GM12875 (cell line): Measurements from ENCODE around the gene ASMTL.

ENCODE experiments used
- H3K4me3 ChIP-seq: one replicate; pipeline ENCODE4 v1.5.1; 2011; ENCODE audit warnings: low read depth, low read length, control low read depth
- TF ChIP-seq, protein P1 (sequence below): IDR thresholded peaks from 2 replicates; pipeline ENCODE4 v1.5.1; 2011; ENCODE audit warnings: low read depth, mild to moderate bottlenecking, control low read depth, inconsistent platforms, low read length, moderate library complexity, borderline replicate concordance; ENCODE audit not compliant: insufficient read depth

ASMTL gene

DNA sequence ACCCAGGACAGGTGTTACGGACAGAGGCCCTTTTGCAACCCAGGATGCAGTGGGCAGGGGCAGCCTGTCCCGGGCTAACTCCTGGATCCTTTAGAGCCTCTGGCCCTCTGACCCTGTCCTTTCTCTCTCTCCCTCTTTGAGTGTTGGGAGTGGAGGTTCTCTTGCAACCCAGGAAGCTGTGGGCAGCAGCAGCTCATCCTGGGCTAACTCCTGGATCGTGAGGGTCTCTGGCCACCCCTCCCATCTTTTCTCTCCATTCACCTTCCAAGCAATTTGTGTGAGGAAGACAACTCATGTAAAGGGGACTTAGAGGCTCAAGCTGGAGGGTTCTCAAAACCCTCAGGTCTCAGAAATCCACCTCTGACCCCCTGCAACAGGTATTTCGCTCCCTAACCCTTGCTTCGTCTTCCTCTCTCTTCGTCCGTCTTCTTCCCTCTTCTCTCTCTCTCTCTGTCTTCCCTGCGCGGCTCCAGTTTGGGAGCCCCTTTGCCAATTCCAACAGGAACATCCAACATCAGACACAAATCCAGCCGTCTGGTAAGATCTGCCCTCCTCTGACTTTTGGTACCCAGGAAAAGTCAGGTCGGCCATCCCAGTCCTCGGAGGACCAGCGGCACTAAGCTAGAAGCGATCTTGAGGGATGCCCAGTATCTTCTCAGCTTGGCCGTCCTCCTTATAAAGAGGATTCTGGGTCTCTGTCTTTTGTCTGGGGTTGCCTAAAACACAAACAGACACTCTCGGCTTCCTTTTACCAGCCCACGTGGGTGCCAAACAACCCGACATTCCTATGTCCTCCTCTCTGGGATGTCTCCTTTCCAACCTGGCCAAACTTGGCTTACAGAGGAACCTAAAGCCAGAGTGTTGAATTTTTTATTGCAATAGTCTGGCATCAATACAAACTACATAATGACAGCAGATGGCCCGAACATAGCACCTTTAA lies 7.9 kb downstream of the ASMTL start:
- TF ChIP-seq, protein P1, sequence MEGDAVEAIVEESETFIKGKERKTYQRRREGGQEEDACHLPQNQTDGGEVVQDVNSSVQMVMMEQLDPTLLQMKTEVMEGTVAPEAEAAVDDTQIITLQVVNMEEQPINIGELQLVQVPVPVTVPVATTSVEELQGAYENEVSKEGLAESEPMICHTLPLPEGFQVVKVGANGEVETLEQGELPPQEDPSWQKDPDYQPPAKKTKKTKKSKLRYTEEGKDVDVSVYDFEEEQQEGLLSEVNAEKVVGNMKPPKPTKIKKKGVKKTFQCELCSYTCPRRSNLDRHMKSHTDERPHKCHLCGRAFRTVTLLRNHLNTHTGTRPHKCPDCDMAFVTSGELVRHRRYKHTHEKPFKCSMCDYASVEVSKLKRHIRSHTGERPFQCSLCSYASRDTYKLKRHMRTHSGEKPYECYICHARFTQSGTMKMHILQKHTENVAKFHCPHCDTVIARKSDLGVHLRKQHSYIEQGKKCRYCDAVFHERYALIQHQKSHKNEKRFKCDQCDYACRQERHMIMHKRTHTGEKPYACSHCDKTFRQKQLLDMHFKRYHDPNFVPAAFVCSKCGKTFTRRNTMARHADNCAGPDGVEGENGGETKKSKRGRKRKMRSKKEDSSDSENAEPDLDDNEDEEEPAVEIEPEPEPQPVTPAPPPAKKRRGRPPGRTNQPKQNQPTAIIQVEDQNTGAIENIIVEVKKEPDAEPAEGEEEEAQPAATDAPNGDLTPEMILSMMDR = no peak
- H3K4me3 ChIP-seq = no peak overlapping the region

DNA sequence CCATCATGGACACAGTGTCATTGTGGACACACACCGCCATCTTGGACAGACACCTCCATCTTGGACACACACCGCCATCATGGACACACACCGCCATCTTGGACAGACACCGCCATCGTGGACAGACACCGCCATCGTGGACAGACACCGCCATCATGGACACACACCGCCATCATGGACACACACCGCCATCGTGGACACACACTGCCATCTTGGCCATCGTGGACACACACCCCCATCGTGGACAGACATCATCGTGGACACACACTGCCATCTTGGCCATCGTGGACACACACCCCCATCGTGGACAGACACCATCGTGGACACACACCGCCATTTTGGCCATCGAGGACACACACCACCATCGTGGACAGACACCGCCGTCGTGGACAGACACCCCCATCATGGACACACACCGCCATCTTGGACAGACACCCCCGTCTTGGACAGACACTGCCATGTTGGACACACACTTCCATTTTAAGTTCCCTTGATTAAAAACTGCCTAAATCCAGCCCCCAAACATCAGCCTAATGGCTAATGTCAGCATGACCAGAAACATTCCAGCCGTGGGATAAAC lies 9.1 kb downstream of the ASMTL start:
- no peak overlapping the region for H3K4me3 ChIP-seq
- TF ChIP-seq, protein P1 = no peak

DNA sequence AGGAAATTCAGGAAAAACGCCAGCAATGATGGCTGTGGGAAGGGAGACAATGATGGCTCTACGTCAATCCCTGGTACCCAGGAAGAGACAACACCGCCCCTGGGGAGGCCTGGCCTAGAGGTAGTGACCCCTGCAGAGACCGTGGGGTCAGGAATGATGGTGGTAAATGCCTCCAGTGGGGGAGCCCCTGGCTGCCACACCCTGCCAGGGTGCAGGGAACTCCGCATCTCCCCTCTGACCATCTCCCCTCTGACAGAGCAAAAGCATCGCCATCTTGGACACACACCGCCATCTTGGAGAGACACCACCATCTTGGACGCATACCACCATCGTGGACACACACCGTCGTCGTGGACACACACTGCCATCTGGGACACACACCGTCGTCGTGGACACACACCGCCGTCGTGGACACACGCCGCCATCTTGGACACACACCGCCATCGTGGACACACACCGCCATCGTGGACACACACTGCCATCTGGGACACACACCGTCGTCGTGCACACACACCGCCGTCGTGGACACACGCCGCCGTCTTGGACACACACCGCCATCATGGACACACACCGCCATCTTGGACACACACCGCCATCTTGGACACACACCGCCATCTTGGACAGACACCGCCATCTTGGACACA lies 9.9 kb downstream of the ASMTL start:
- no peak overlapping the region for H3K4me3 ChIP-seq
- TF ChIP-seq, protein P1 = no peak

DNA sequence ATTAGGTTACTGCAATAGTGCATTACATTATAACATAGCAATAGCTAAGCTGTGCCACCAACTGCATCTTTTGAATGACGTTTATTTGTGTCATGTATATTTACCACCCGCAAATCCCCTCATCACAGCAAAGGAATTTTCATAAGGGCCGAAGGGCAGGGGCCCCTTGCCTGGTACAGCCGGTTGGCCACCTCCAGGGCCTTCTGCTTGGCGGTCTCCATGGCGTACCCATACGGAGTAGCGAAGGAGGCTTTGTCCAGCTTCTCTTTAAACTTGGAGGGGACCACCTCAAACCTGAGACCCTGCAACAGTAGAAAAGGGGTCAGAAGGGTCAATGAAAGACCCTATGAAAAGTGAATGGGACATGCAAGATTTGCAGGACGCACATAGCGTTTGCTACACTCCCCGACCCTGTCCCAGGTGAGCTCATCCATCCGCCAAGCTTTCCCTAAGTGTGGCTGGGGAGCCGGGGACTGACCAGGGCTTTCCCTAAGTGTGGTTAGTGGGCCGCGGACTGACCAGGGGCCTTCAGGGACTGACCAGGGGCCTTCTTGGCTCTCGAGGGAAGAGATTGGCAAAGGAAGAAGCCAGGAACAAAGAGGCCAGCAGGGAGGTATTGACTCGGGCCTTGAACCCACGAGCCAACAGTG lies 10.6 kb downstream of the ASMTL start:
- TF ChIP-seq, protein P1 = no peak
- no peak overlapping the region for H3K4me3 ChIP-seq

DNA sequence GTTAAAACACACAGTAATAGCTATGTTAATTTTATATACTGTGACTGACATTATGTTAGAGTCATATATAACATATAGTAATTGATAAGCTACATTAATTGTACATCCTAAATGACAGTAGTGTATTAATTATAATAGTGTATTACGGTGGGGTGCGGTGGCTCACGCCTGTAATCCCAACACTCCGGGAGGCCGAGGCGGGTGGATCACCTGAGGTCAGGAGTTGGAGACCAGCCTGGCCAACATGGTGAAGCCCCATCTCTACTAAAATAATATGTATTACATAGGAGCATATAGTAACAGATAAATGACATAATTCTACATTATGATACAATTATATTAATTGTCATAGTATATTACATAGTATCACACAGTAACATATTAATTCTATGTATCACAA lies 12.2 kb downstream of the ASMTL start:
- no peak overlapping the region for H3K4me3 ChIP-seq
- TF ChIP-seq, protein P1 = no peak

DNA sequence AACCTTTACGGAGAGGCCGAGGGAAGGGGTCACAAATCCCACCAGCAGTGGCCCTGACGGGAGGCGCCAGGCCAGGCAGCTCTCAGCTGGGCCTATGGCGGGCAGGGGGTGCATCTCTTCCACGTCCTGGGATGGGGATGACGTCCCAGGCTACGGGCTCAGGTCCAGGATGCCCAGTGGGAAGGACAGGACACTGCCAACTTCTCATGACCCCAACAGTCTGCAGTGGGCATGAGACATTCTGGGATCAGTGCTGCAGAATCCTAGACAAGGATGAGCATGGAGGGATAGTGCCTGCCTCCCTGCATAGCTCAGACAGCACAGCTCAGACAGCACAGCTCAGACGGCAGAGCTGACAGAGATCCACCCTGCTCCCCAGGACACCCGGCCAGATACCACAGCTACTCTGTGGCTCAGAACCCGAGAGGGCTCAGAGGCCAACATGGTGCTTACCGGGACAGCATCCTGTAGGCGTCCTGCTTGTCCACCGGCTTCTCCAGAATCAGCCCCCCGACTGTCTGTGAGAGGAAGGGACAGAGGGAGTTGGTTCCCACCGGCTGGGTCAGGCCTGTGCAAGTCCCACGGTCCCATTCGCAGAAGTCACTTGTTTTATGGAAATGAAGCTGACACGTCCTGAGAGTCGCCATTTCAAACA lies 17.3 kb downstream of the ASMTL start:
- H3K4me3 ChIP-seq = no peak overlapping the region
- TF ChIP-seq, protein P1 = no peak
